ENCODE data around the gene PROX2. TPM values are rescaled to one million over a fixed set of nuclear protein-coding genes. Genes with fewer than 3 reads are reported as not detected.

The PROX2 gene
- total RNA-seq, 1 experiment from 2014 or later, result not detected

GRCh38 chr14:74892745-74893144 is 16.8 kb upstream of the PROX2 start:
- Histone ChIP-seq H3K36me3 (ENCODE audit: low read depth, low read length) (peaks cover 76% of the 10 kb centered on the region), H3K4me2 (ENCODE audit: low read length) (no peak overlapping the region), H4K20me1 (ENCODE audit: low read length) (0 out of 2 replicates have a peak, but pooled peaks cover 3% of the 10 kb centered on the region), H3K9me2 (replicated peaks; ENCODE audit: low read length) (no peaks in the 10 kb centered on the region), H3F3A (ENCODE audit: low read length, unreplicated experiment) (no peaks in the 10 kb centered on the region), H3K4me1 (ENCODE audit: insufficient read depth, low read length) (no peaks in the 10 kb centered on the region), H3K4me3 (ENCODE audit: low read length) (no peak overlapping the region), H3K27me3 (ENCODE audit: low read length) (no peaks in the 10 kb centered on the region), H3K9me3 (ENCODE audit: low read length) (no peaks in the 10 kb centered on the region), H3K27ac (ENCODE audit: low read length) (no peak overlapping the region), H2AFZ (ENCODE audit: low read length) (no peak overlapping the region), H3K9ac (ENCODE audit: low read length) (no peak overlapping the region), H3K79me2 (ENCODE audit: low read length) (peaks cover 12% of the 10 kb centered on the region)
- no peak for ATAC-seq
- no peak for DNase-seq
- CTCF ChIA-PET, result no interaction called here
- POLR2A ChIA-PET (ENCODE audit: unreplicated experiment), result no interaction called here
- no TSS peak for BruUV-seq (replicated peaks)
- TF ChIP-seq EZH2phosphoT487 (IDR thresholded peaks at IDR 0.05; ENCODE audit: borderline replicate concordance, low read length) (no peak), EZH2 (IDR thresholded peaks at IDR 0.05; ENCODE audit: low read length, unreplicated experiment) (no peak)
- TF ChIP-seq, protein P1, sequence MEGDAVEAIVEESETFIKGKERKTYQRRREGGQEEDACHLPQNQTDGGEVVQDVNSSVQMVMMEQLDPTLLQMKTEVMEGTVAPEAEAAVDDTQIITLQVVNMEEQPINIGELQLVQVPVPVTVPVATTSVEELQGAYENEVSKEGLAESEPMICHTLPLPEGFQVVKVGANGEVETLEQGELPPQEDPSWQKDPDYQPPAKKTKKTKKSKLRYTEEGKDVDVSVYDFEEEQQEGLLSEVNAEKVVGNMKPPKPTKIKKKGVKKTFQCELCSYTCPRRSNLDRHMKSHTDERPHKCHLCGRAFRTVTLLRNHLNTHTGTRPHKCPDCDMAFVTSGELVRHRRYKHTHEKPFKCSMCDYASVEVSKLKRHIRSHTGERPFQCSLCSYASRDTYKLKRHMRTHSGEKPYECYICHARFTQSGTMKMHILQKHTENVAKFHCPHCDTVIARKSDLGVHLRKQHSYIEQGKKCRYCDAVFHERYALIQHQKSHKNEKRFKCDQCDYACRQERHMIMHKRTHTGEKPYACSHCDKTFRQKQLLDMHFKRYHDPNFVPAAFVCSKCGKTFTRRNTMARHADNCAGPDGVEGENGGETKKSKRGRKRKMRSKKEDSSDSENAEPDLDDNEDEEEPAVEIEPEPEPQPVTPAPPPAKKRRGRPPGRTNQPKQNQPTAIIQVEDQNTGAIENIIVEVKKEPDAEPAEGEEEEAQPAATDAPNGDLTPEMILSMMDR (conservative IDR thresholded peaks at IDR 0.05; ENCODE audit: low read depth, low read length), result no peak
- intact Hi-C loops (cut with micrococcal nuclease), result no loop called here

DNA sequence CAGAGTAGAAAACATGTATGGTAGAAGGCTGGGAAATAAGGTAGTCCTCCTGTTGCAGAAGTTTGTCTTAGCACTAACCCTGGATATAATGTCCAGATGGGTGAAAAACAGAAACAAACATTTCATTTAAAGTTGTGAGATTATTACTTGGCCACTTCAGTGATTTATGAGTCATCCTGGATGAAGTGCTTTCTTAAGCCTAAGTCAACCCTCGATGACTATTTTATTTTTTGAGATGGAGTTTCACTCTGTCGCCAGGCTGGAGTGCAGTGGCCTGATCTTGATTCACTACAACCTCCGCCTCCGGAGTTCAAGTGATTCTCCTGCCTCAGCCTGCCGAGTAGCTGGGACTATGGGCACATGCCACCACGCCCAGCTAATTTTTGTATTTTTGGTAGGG is 15.9 kb upstream of the PROX2 start:
- CTCF ChIA-PET, result no interaction called here
- DNase-seq, result no peak
- H4K20me1 ChIP-seq (ENCODE audit: low read length), result 0 out of 2 replicates have a peak, but pooled peaks cover 3% of the 10 kb centered on the region
- H3F3A ChIP-seq (ENCODE audit: low read length, unreplicated experiment), result no peaks in the 10 kb centered on the region
- intact Hi-C loops (cut with micrococcal nuclease), result no loop called here
- no peak overlapping the region for H2AFZ ChIP-seq (ENCODE audit: low read length)
- TF ChIP-seq, protein P1 (conservative IDR thresholded peaks at IDR 0.05; ENCODE audit: low read depth, low read length), result no peak
- TF ChIP-seq EZH2phosphoT487 (IDR thresholded peaks at IDR 0.05; ENCODE audit: borderline replicate concordance, low read length) (no peak), EZH2 (IDR thresholded peaks at IDR 0.05; ENCODE audit: low read length, unreplicated experiment) (no peak)
- H3K4me3 ChIP-seq (ENCODE audit: low read length), result no peak overlapping the region
- no peak overlapping the region for H3K4me2 ChIP-seq (ENCODE audit: low read length)
- peaks cover 20% of the 10 kb centered on the region for H3K79me2 ChIP-seq (ENCODE audit: low read length)
- H3K4me1 ChIP-seq (ENCODE audit: insufficient read depth, low read length), result no peaks in the 10 kb centered on the region
- peaks cover 68% of the 10 kb centered on the region for H3K36me3 ChIP-seq (ENCODE audit: low read depth, low read length)
- no peak for ATAC-seq
- H3K9me3 ChIP-seq (ENCODE audit: low read length), result no peaks in the 10 kb centered on the region
- no TSS peak for BruUV-seq (replicated peaks)
- H3K9me2 ChIP-seq (replicated peaks; ENCODE audit: low read length), result no peaks in the 10 kb centered on the region
- H3K27me3 ChIP-seq (ENCODE audit: low read length), result no peaks in the 10 kb centered on the region
- no peak overlapping the region for H3K9ac ChIP-seq (ENCODE audit: low read length)
- H3K27ac ChIP-seq (ENCODE audit: low read length), result no peak overlapping the region
- POLR2A ChIA-PET (ENCODE audit: unreplicated experiment), result no interaction called here

- H3K36me3 ChIP-seq (ENCODE audit: low read depth, low read length), result peaks cover 59% of the 10 kb centered on the region
These were observed 14.3 kb upstream of the PROX2 start for GRCh38 chr14:74890262-74890661.

More at GRCh38 chr14:74890262-74890661, 14.3 kb upstream of the PROX2 start:
- ATAC-seq (no peak), DNase-seq (no peak)
- H3F3A ChIP-seq (ENCODE audit: low read length, unreplicated experiment), result no peaks in the 10 kb centered on the region
- CTCF ChIA-PET, result no interaction called here
- H3K9me3 ChIP-seq (ENCODE audit: low read length), result no peaks in the 10 kb centered on the region
- no peak overlapping the region for H3K9ac ChIP-seq (ENCODE audit: low read length)
- BruUV-seq (replicated peaks), result no TSS peak
- H3K27ac ChIP-seq (ENCODE audit: low read length), result no peak overlapping the region
- peaks cover 36% of the 10 kb centered on the region for H3K79me2 ChIP-seq (ENCODE audit: low read length)
- H3K4me1 ChIP-seq (ENCODE audit: insufficient read depth, low read length), result no peaks in the 10 kb centered on the region
- POLR2A ChIA-PET (ENCODE audit: unreplicated experiment), result no interaction called here
- H2AFZ ChIP-seq (ENCODE audit: low read length), result no peak overlapping the region
- TF ChIP-seq, protein P1 (conservative IDR thresholded peaks at IDR 0.05; ENCODE audit: low read depth, low read length), result no peak
- no peak for TF ChIP-seq EZH2phosphoT487 (IDR thresholded peaks at IDR 0.05; ENCODE audit: borderline replicate concordance, low read length)
- TF ChIP-seq EZH2 (IDR thresholded peaks at IDR 0.05; ENCODE audit: low read length, unreplicated experiment), result no peak
- 0 out of 2 replicates have a peak, but pooled peaks cover 4% of the 10 kb centered on the region for H4K20me1 ChIP-seq (ENCODE audit: low read length)
- H3K27me3 ChIP-seq (ENCODE audit: low read length), result no peaks in the 10 kb centered on the region
- no peak overlapping the region for H3K4me3 ChIP-seq (ENCODE audit: low read length)
- intact Hi-C loops (cut with micrococcal nuclease), result no loop called here
- H3K4me2 ChIP-seq (ENCODE audit: low read length), result no peak overlapping the region
- no peaks in the 10 kb centered on the region for H3K9me2 ChIP-seq (replicated peaks; ENCODE audit: low read length)
